Bronchial epithelial cell (primary cell): ENCODE data around the gene CLASP1. TPM values are rescaled to one million over a fixed set of nuclear protein-coding genes. Genes with fewer than 3 reads are reported as not detected.
A peak's percentile ranks its signal among the peaks of the same experiment; 100 is the strongest.

Source experiments
- DNase-seq: peaks from one replicate; pipeline ENCODE4 v3.0.0-alpha.2; 2010; ENCODE audit warnings: low read depth
- FAIRE-seq: peaks from 2 replicates; lab custom pipeline; 2011; peaks lifted over from hg19 to GRCh38; lab: Jason Lieb, UNC
- H3K27me3 ChIP-seq: 2 replicates; pipeline ENCODE4 v1.5.1; 2011; ENCODE audit warnings: low read length; ENCODE audit not compliant: control insufficient read depth, insufficient read depth
- H3K36me3 ChIP-seq: 2 replicates; pipeline ENCODE4 v1.5.1; 2011; ENCODE audit warnings: low read length; ENCODE audit not compliant: control insufficient read depth, insufficient read depth
- H3K4me3 ChIP-seq: 2 replicates; pipeline ENCODE4 v1.5.1; 2011; ENCODE audit warnings: mild to moderate bottlenecking, low read depth, low read length, control low read depth
- total RNA-seq: library from RNA; depleted of rRNA; stranded (reverse); fragments of >200 nt; gene quantifications from 2 replicates; pipeline ENCODE4 v1.2.1, GENCODE V29; 2014
- TF ChIP-seq, protein P1 (sequence below): IDR thresholded peaks from 2 replicates; pipeline ENCODE4 v1.5.1; 2011; ENCODE audit warnings: mild to moderate bottlenecking, moderate library complexity, low read length, control low read depth, inconsistent platforms; ENCODE audit not compliant: insufficient read depth, severe bottlenecking

Gene CLASP1
- total RNA-seq, 1 donor from 2014 or later = 56.9 TPM

DNA sequence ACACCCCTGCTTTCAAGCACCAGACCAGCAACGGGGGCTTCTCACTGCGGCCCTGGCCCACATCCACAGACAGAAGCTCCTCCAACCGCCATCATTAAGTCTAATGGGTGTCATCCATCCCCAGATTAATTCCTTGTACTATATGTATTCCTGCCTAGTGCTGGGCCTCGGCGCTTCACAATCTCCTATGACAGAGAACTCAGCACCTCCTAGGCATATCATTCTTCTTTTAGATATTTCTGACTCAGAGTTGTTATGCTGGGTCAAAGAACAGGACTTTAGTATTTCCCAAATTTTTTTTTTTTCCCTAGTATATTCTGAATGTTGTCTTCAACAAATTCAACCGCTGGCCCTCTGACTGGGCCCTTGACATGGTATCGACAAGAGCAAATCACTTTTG lies 281.1 kb downstream of the CLASP1 start:
- no peak for FAIRE-seq
- H3K4me3 ChIP-seq = no peak overlapping the region
- TF ChIP-seq, protein P1, sequence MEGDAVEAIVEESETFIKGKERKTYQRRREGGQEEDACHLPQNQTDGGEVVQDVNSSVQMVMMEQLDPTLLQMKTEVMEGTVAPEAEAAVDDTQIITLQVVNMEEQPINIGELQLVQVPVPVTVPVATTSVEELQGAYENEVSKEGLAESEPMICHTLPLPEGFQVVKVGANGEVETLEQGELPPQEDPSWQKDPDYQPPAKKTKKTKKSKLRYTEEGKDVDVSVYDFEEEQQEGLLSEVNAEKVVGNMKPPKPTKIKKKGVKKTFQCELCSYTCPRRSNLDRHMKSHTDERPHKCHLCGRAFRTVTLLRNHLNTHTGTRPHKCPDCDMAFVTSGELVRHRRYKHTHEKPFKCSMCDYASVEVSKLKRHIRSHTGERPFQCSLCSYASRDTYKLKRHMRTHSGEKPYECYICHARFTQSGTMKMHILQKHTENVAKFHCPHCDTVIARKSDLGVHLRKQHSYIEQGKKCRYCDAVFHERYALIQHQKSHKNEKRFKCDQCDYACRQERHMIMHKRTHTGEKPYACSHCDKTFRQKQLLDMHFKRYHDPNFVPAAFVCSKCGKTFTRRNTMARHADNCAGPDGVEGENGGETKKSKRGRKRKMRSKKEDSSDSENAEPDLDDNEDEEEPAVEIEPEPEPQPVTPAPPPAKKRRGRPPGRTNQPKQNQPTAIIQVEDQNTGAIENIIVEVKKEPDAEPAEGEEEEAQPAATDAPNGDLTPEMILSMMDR = no peak

DNA sequence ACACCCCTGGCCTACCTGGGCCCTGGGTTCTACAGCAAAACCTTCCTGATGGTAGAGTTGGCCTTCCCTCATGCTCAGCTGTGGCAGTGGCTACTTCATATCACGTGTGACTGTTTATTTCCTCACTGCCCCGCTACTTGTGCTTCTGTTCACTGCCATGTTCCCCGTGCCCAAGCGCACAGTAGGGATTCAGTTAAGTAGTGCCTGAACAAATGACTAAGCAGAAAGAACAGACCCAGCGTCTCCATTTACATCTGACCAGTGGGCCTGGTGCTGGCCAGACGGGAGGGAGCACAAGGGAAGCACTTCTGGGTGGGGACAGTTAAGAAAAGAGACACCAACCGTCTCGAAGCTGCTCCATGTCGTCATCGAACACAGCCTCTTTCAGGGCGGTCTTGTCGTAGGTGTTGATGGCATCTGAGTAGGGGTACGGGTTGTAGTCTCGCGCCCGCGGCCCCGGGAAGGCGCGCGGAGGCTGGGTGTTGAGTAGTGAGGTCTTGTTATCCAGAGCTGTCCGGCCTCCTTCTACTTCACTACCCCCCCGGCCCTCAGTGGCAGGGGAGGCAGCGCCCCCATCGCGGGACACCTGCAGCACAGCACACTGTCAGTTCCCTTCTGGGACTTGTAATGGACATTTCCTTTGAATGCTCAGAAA lies 281.9 kb downstream of the CLASP1 start:
- Histone ChIP-seq H3K27me3 (no peaks in the 10 kb centered on the region), H3K4me3 (no peak overlapping the region), H3K36me3 (peaks cover 22% of the 10 kb centered on the region)
- DNase-seq (no peak), FAIRE-seq (no peak)
- TF ChIP-seq, protein P1 = no peak

More for the DNA sequence above, 281.1 kb downstream of the CLASP1 start:
- H3K27me3 ChIP-seq = no peaks in the 10 kb centered on the region
- DNase-seq = no peak
- peaks cover 19% of the 10 kb centered on the region for H3K36me3 ChIP-seq

DNA sequence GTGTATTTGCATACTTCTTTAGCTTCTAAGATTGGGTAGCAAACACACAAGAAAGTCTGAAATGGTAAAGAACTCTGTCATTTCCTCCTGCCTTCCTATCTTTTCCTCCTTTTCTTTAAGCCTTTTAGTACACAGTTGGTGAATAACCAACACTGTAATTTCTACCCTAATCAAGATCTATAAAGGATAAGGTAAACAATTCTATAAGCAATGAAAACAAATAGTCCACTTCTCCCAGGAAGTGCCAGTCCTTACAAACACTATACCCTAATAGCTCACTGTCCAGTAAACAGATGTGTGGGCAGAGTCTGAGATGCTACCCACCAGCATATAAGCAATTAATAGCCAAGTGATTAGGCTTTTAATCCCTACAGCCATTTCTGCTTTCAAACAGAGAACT lies 283.2 kb downstream of the CLASP1 start:
- TF ChIP-seq, protein P1 = no peak
- Histone ChIP-seq H3K27me3 (no peaks in the 10 kb centered on the region), H3K4me3 (no peak overlapping the region), H3K36me3 (peaks cover 25% of the 10 kb centered on the region)
- FAIRE-seq = no peak
- no peak for DNase-seq

DNA sequence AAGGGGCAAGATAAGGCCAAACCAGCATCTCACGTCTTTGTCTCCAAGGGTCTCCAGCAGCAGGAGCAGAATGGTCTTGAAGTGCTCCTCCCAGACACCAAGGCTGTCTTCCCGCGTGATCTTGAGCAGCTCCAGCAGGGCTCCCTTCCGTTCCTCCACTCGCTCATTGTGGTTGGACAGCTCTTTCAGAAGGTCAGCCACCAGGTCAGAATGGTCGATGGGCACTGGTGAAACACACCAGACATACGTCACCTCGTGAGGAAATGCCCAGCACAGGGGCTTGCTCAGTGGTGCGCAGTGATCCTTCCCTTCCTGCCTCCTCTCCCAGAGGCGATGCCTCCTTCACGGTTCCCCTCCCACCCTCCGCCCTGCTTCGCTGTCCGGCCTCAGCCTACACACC lies 284.2 kb downstream of the CLASP1 start:
- DNase-seq = no peak
- FAIRE-seq = no peak
- H3K4me3 ChIP-seq = no peak overlapping the region
- H3K36me3 ChIP-seq = peaks cover 23% of the 10 kb centered on the region
- TF ChIP-seq, protein P1 = no peak
- H3K27me3 ChIP-seq = no peaks in the 10 kb centered on the region

DNA sequence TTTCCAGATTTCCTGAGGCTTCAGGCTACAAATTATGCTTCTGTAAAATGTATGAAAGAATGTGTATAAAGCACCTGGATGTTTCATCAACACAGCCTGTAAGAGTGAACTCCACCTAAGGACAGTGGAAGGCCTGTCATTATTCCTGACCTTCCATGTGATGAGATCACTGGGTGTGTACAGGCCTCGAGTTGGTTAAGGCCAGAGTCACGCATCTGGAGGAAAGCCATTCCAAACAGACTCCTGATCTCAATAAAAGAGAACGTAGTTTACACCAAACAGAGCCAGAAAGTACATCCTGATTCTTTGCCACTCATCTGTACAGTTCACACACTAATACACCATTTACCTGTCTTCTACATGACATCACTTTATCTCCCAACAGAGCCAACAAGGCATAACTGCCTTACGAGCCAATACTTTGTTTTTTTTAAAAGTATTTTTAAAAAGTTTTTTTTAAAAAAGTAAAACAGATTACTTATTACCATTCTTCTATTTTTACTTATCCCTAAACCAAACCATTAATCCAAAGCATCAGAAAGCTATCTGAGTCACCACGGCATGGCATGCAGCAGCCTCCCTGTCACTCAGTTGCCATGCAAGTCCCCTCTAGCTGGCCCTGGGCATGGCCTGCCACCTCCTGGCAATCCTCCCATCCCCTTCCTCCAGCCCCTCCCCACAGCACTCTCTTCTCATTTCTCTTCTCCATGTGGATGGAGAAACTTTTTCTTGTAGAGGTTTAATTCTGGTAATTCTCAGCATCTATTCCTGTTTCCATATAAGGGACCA lies 285.4 kb downstream of the CLASP1 start:
- no peak for FAIRE-seq

More for the DNA sequence above, 285.4 kb downstream of the CLASP1 start:
- H3K27me3 ChIP-seq = no peaks in the 10 kb centered on the region
- H3K4me3 ChIP-seq = no peak overlapping the region
- peak; percentile 78 for DNase-seq
- TF ChIP-seq, protein P1 = no peak
- H3K36me3 ChIP-seq = peaks cover 24% of the 10 kb centered on the region
